GM18858 (cell line): ENCODE results near the gene RC3H1.
"Not testable (repeated sequence)": the region's sequence is repeated elsewhere in the genome, so short reads cannot be mapped to it uniquely, and the experiment has no call there.

ENCODE experiments used
- ATAC-seq: cut with Tn5 transposase; IDR thresholded peaks from one replicate; pipeline ENCODE4 v1.9.1; 2021; ENCODE audit not compliant: unreplicated experiment

Gene RC3H1

DNA sequence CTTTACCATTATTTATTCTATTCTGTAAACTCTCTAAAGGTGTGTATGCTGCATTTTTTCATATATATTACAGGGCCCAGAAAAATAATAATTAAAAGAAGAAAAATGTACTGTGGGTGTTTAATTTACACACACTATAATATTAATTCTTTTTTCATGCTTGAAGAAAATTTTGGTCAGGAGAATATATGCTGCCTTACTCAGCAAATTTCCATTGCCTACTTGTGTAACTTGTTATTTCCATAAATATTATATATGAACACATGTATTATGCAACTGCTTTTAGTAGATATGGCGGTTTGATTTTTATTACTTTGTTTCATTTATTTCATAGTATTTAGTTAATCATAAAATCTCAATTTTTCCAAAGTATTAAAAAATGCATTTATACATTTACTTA, 58.7 kb downstream of the RC3H1 start:
- ATAC-seq: no peak

DNA sequence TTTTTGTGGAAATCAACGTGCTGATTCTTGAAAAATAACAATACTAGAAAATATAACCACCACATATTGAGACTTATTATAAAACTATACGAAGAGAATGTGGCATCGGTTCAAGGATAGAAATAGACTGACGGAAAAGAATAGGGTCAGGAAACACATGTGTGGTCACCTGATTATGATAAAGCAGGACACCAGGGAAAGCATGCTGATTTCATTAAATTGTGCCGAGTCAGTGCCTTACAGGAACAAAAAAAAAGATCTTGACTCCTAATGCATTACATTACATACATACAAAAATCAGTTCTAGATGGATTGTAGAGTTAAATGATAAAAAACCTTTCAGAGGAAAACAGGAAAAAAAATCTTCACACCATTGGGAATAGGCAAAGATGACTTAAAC, 61.5 kb downstream of the RC3H1 start:
- ATAC-seq: no peak

DNA sequence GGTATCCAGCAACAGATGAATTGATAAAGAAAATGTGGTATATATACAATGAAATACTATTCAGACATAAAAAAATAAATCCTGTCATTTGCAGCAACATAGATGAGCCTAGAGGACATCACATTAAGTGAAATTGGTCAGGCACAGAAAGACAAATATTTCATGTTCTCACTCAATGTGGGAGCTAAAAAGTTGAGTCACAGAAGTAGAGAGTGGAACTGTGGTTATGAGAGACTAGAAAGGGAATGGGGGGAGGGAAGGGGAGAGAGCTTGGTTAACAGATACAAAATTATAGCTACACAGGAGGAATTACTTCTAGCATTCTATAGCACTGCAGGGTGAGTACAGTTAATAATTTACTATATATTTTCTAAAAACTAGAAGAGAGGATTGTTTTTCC, 68.0 kb downstream of the RC3H1 start:
- ATAC-seq: no peak

DNA sequence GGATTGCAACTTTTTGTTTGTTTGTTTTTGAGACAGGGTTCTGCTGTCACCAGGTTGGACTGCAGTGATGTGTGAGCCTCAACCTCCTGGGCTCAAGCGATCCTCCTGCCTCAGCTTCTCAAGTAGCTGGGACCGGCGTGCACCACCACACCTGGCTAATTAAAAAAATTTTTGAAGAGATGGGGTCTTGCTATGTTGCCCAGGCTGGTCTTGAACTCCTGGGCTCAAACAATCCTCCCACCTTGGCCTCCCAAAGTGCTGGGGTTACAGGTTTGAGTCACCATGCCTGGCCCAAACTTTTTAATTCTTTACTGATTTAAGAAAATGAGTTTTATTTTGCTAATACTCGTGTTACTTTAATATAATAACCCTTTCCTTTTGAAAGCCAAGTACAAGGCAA, 73.6 kb downstream of the RC3H1 start:
- no peak for ATAC-seq

DNA sequence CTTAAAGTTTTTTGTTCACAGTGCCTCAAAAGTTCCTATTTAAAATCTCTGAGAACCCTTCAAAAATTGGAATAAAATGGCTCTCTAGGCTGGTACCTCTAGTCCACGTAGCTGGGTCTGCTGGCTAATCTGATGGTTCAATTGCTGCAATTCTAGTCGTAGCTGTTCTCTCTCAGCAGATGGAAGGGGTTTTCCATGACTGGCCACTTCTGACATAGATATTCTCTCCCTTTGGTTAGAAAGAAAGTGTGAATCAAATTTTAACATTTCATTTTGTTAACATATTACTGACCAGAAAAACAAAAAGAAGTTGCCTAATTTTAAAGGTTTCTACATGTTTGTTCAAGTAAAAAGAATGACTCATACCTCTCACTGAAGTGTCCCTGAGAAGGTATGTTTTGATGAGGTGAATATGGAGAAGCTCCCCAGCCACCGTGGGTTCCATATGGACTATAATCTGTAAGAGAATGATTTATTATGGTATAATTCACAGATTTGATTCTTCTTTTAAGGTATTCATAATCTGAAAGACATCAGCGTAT, 75.7 kb downstream of the RC3H1 start:
- ATAC-seq: no peak

DNA sequence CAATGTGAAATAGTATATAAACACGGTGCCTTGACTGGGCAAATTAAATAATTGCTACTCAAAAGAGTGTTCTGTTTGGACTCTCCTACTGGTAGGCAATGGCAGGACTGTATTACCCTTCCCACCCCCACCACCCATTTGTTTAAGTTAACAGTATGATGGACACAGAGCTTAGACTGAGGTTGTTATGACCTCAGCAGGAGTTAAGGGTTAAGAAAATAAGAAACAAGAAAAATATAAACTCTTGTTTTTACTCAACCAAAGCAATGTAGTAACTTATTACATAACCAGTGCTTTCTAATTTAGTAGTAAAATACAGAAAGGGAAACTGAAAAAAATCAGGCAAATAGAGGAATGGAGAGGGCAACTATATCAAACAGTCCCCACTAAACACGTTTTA, 85.1 kb downstream of the RC3H1 start:
- ATAC-seq: no peak

DNA sequence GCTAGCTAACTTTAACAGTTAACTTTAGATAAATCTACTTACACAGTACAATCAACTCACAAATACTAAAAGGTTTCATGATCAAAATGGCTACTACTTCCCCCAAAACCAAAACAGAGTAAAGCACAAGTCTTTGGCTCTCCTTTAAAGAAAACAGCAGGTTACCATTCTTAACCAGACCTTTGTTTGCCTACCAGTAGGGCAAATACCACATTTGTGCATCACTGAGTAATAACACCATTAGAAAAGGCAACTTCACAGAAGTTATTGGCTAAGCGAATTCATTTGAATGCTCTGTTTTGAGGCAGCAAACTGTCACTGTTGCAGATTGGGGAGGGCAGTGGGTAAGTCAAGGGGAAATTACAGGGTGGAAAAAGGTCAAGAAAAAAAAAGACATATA, 87.7 kb downstream of the RC3H1 start:
- no peak for ATAC-seq

DNA sequence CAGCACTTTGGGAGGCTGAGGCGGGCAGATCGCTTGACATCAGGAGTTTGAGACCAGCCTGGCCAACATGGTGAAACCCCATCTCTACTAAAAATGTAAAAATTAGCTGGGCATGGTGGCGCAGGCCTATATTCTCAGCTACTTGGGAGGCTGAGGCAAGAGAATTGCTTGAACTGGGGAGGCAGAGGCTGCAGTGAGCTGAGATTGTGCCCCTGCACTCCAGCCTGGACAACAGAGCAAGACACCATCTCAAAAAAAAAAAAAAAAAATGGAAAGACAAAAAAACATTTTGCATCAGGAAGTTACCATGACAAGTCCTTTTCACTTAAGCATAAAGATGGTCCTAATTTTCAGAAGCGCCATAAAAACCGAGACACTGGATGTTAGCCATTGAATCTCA, 91.6 kb downstream of the RC3H1 start:
- not testable (repeated sequence) for ATAC-seq

DNA sequence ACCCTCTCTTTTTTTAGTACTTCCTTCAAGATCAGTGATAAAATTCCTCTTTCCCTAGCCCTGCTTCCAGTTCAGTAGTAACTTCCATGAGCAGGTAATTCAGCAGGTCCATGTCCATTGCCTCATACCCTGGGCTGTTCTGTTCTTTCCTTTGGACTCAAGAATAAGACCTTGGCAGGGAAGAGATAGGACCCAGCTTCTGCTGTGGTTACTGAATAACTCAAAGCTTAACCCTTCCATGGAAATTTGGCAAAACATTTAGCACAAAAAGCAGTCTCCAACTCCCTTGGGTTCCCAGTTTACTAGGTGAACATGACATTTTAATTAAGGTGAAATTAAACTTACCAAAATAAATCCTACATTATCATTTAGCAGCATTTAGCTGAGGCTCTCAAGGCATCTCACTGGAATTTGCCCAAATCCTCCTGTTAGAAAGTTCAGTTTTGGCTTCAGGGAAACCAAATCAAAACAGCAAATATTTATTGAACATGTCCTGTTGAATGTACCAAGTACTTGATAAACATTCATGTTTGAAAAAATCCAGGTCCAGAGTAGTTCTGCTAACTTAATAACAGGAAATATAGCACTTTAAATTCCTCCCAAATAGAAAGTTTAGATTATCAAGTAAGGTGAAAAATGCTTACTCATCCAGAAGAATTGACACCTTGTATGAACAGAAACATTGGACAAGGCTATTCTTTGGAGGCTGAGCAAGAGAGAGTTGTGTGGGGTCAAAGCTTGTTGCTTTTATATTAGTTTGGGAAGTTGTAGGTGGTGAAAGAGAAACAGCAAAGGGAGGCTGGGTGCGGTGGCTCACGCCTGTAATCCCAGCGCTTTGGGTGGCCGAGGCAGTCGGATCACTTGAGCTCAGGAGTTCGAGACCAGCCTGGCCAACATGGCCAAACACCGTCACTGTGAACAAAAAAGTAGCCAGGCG, 96.6 kb downstream of the RC3H1 start:
- ATAC-seq: no peak

DNA sequence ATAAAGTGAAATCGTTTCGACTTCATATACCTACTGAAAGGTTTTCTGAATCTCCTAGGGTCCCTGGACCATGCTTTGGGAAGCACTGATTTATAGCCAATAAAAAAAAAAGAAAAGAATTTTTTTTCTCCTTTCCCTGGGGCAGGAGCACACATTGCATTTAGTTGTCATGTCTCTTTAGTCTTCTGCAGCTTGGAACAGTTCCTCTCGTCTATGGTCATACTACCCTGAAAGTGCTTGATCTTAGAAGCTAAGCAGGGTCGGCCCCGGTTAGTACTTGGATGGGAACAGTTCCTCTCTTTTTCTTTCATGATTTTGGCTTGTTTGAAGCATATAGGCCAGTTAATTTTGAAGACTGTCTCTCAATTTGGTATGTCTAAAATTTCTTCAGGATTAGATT, 101.3 kb downstream of the RC3H1 start:
- ATAC-seq: no peak

DNA sequence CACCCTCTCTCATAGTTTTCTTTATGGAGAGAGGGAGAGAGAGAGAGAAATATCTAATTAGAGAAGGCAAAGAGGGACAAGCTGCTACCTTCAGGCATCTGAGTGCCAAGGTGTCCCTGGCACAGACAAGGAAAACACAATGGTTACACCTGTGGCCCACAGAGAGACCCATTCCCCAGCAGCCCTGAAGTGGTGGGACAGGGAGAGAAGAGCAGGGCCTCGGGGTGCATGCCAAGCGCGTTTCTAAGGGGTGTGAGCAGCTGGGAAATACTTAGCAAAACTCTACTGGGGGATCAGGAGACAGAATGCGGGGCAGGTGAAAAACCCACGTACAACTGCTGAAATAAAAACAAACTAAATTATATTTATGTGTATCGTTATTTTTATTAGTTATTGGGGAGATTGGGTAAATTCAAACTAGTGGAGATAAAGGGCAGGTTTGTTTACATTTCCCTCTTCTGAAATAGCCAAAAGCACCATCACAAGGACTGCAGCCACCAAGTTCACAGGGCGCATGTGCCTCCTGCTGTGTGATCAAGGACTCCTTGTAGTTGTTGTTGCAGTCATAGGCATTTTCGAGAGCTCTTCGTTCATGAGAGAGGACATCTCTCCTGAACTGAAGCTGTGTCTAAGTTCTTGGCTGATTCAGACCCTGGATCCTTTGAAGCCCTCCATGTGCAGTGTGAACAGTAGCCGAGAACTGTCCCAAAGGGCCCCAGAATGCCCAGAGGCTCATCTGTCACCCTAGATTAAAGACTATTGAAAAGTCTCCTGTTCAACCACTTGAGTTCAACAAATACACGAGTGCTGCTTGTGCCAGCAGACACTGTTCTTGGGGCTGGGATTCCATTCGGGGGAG, 104.3 kb downstream of the RC3H1 start:
- ATAC-seq: no peak

DNA sequence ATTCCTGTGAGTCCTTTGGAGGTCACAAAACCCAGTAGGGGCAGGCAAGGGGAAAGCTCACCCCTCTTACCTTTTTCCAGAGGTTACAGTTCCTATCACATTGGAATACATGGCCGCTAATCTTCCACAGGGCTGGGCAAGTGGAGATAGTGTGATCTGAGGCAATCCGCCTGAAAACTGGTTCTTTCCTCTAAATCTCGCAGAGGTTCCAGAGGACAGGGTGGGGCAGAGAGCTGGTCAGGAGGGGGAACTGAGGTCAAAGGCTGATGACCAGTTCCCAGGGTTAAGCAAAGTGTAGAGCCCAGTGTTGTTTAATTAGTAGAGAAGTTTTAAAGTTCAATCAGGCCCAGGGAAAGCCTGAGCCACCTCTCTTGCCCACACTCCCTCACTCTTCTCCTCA, 105.0 kb downstream of the RC3H1 start, which contains the start of gene SERPINC1:
Gene SERPINC1, minus strand, starts transcription at position 179 of the 400 bp plus-strand sequence. Its CDS starts 68 bp downstream, at position 111.
- ATAC-seq: no peak

DNA sequence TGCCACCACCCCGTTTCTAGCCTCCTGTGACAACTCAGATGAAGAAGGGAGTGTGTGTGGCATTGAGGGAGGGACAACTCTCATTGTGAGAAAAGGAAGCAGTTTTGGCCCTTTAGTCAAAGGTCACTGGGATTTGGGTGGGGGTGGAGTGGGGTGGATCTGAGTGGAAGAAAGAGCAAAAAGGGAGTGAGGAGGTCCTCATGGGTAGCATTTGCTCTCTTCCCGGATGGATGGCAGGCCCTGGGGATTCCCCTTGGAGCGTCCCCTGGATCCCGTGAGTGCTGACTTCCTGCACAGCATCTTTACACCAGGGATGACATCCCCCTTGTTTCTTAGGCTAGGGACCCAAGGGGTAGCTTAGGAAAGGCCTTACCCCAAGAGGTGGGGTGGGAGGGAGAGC, 105.5 kb downstream of the RC3H1 start:
- no peak for ATAC-seq

DNA sequence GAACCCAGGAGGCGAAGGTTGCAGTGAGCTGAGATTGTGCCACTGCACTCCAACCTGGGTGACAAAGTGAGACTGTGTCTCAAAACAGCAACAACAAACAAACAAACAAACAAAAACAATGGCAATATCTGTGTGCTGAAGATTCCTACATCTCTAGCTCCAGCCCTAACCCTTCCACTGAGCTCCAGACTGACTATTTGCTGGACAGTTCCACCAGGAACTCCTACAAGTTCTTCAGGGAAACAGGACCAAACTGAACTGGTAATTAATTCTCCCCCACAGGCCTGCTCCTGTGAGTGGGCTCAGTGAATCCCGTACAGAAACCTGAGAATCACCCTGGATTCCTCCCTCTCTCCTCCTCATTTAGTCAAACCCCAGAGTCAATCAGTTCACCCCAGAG, 106.6 kb downstream of the RC3H1 start:
- no peak for ATAC-seq

DNA sequence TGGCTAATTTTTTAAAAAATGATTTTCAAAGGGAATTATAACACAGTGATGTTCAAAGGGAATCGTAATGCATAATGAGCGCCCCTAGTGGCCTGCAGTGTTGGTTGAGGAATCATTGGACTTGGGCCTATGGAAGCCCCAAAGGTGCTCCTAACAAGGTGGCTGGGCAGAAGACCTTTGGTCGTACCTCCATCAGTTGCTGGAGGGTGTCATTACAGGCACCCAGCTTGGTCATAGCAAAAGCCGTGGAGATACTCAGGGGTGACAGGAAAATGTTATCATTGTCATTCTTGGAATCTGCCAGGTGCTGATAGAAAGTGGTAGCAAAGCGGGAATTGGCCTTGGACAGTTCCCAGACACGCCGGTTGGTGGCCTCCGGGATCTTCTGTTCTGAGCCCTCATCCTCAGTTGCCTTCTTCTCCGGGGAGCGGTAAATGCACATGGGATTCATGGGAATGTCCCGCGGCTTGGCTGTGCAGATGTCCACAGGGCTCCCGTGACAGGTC, 107.7 kb downstream of the RC3H1 start:
- ATAC-seq: no peak

DNA sequence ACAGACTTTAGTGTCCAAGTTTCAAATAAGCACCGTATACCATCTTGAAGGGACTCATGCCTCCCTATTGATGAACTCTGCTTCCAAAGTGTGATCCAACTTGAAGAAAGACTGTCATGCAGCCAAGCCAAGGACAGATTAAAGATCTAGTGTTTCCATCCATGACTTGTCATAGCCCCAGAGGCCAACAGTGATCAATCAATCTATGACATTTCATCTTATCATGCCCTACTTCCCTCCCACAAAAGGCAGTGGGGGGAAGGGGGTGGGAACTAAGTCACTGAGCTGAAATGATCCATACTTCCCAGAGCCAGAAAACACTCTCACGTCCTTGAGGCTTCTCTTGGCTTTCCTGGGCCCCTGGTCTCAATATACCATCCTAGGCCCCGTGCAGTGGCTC, 109.0 kb downstream of the RC3H1 start:
- no peak for ATAC-seq

DNA sequence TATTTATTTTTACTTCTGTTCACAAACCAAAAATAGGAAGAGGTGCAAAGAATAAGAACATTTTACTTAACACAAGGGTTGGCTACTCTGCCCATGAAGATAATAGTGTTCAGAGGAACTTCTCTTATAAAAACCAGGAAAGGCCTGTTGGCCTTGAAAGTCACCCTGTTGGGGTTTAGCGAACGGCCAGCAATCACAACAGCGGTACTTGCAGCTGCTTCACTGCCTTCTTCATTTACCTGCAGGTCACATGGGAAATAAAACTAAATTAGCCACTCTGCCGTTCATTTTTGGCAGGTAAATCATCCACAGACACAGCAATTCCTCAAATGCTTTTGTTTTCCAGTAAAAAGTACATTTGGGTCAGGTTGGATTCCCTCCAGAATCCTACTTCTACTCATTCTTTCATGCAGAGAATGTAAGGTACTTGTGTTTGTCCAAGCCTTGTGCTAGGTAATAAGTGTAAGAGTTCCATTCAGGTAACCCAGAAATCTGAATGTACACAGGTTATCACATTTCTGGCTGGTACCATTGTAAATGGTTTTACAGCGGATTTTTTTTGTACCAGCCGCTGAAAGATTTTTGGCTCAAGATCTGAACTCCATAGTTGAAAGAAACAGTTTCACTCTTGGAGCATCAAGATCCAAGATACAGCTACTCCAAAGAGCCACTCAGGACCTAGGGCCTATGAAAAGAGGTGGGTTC, 118.2 kb downstream of the RC3H1 start:
- ATAC-seq: no peak

DNA sequence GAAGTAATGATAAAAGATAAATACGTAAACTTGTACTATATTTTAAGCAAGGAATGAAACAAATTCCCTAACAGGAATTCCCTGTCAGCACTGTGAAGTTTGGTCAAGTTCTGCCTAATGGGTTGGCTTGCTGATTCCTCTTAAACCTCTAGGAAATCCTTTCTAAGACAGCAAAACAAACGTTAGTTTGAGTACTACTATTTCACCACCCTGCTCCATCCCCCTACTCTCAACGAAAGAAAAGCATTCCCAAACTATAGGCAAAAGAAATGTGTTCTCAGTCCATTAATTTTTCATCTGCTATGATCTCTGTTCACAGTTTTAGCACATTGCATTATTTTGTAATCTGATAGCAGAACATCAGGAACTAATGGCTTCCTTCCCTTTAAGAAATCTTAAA, 121.2 kb downstream of the RC3H1 start:
- no peak for ATAC-seq

DNA sequence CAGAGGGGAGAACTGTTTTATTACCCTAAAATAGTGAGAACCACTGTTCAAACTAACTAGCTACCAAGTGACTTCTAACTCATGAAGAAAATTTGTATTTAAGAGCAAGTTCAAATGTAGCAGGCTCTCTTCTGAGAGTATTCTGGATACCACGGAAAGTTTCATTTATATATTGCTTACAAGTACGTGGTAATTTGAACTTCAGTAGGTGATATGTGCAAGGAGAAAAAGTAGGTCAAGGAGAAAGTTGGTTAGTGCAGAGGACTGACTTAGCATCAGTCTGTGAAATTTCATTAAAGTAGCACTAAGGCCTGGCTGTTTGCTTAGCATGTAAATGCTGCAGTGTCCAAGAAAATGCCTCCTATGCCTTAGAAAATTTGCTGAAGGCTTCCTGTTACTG, 121.7 kb downstream of the RC3H1 start:
- ATAC-seq: no peak

DNA sequence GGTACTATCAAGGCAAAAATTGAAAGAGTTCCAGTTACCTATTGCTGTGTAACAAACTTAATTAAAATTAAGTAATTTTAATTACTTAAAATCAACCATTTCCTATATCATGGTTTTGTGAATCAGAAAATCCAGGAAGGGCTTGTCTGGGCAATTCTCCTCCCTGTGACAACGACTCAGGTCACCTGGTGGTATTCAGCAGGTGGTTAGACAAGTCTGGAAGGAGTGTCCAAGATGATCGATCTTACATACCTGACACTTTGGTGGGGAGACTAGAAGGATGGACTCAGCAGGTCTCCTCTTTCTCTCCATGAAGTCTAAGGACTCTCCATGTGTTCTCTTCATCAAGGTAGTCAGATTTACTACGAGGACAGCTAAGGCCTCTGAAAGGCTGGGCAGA, 128.0 kb downstream of the RC3H1 start:
- no peak for ATAC-seq

DNA sequence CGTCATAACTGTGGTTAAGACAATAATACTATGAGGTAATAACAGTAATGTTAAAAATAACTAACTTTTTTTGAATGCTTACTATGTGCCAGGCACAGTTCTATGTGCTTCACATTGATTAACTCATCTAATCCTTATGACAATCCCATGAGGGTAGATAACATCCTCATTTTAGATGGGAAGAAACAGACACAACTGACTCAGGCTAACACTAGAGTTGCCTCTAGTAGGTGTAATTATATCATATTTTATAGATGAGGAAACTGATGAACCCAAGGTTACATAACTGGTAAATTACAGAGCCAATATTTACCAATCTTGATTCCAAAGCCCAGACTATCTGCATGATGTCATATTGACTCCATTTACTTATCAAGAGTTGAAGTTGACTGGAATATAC, 128.5 kb downstream of the RC3H1 start:
- ATAC-seq: no peak
